Measurements from ENCODE around the gene FBXO41. TPM values are rescaled to one million over a fixed set of nuclear protein-coding genes. Genes with fewer than 3 reads are reported as not detected.

FBXO41 gene
- total and polyA plus RNA-seq, 9 of the 15 experiments (the other 6 are each of a cell fraction or from before 2014, with no cell fraction given) = 0.21 to 8.2 (median 3.5) TPM

DNA sequence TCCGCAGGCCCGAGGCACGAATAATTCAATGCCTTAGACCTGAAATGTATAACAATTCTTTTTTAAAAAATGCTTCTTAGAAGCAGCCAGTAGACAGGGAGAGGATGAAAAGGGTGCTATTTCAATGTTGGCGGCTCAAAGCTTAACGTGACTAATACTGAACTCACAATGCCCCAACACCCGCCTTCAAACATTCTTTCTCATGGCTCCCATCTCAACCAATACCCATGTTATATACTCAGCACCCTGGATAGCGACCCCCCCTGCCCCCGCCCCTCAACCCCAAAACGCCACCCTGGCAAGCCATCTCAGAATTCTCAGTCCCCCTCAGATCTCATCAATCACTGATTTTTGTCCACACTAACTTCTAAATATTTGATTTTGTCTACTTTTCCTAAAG is 4.4 kb downstream of the FBXO41 start (continued):
- no peak for TF ChIP-seq ZBTB17 (CRISPR knock-in tag; IDR thresholded peaks at IDR 0.05)
- TF ChIP-seq, protein P1, sequence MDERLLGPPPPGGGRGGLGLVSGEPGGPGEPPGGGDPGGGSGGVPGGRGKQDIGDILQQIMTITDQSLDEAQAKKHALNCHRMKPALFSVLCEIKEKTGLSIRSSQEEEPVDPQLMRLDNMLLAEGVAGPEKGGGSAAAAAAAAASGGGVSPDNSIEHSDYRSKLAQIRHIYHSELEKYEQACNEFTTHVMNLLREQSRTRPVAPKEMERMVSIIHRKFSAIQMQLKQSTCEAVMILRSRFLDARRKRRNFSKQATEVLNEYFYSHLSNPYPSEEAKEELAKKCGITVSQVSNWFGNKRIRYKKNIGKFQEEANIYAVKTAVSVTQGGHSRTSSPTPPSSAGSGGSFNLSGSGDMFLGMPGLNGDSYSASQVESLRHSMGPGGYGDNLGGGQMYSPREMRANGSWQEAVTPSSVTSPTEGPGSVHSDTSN (CRISPR knock-in tag; IDR thresholded peaks at IDR 0.05; ENCODE audit: low read depth) = no peak
- TF ChIP-seq, protein P1 (tag; conservative IDR thresholded peaks at IDR 0.05; ENCODE audit: low read depth) = no peak
- TF ChIP-seq MIER1 (IDR thresholded peaks at IDR 0.05; ENCODE audit: low read depth) = 0 out of 2 replicates have a peak, but pooled peaks have one; percentile 21

DNA sequence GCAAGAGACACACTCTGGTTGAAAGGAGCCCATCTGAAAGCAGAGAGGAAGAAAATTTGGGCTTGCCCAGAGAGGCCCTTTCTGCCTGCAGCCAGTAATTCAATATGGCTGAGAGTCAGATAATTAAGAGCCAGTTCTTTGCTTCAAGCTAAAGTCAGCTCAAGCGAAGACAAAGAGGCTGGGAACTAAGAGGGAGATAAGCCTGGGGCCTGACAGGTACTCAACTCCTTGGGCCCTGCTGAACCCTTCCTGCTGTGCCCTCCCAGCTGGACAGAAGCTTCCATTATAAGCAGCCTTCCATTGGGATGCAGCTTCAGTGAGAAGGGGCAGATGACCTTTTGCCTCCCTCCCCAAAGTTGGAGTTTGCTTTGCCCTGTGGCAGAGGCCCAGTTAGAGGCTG is 12.0 kb downstream of the FBXO41 start:
- in situ Hi-C loops (cut with MboI) = no loop called here
- H3K9ac ChIP-seq (ENCODE audit: insufficient read depth in 1 of 2, low read depth in 2 of 2, low read length in 2 of 2) = no peak overlapping the region
- no TSS peak for BruUV-seq (replicated peaks)
- H3K27ac ChIP-seq (ENCODE audit: extremely low read depth, low read depth, low read length) = no peak overlapping the region
- intact Hi-C loops (cut with micrococcal nuclease) = no loop called here
- 43% methylated on average over 1 of the region's 1 CpG for WGBS (ENCODE audit: insufficient coverage, low coverage, missing lambda C conversion rate)
- H3K9me1 ChIP-seq (ENCODE audit: control insufficient read depth, insufficient read depth, low read length) = no peaks in the 10 kb centered on the region
- no peaks in the 10 kb centered on the region for H3K9me3 ChIP-seq (replicated peaks; ENCODE audit: control insufficient read depth, insufficient read depth, low read depth, low read length)
- H3K4me3 ChIP-seq = no peak overlapping the region
- DNase-seq (ENCODE audit: extremely low read depth in 1 of 4, low spot score in 3 of 4) = no peak
- H2AFZ ChIP-seq (ENCODE audit: low read depth, low read length) = no peak overlapping the region
- H3K4me2 ChIP-seq (ENCODE audit: insufficient read depth, low read length) = no peak overlapping the region
- no peak for ATAC-seq
- 0 out of 5 replicates have a peak, but pooled peaks cover 0 to 9% of the 10 kb centered on the region in 2 experiments for H3K27me3 ChIP-seq (ENCODE audit: control insufficient read depth in 2 of 2, insufficient read depth in 2 of 2, low read length in 2 of 2)
- H4K20me1 ChIP-seq (replicated peaks; ENCODE audit: control insufficient read depth, insufficient read depth, low read length) = 0 out of 2 replicates have a peak, but pooled peaks cover 2% of the 10 kb centered on the region
- no peaks in the 10 kb centered on the region for H3K79me2 ChIP-seq (ENCODE audit: control insufficient read depth, insufficient read depth, low read length)
- ChIA-PET POLR2A (interaction anchor here (0.6 to 1.1 kb wide), 2 partner anchors 12 to 58 kb away, joined by 3 to 6 read pairs; no protein-coding TSS in a partner anchor), CTCF (ENCODE audit: low intra/inter-chr PET ratio) (no interaction called here)
- no peaks in the 10 kb centered on the region for H3K4me1 ChIP-seq (replicated peaks in 1 of 2; ENCODE audit: control insufficient read depth in 2 of 2, insufficient read depth in 2 of 2, low read length in 2 of 2)
- no peak for FAIRE-seq
- 0 out of 3 replicates have a peak, but pooled peaks cover 3% of the 10 kb centered on the region for H3K36me3 ChIP-seq (ENCODE audit: control insufficient read depth, insufficient read depth, low read length)
- TF ChIP-seq, protein P2, sequence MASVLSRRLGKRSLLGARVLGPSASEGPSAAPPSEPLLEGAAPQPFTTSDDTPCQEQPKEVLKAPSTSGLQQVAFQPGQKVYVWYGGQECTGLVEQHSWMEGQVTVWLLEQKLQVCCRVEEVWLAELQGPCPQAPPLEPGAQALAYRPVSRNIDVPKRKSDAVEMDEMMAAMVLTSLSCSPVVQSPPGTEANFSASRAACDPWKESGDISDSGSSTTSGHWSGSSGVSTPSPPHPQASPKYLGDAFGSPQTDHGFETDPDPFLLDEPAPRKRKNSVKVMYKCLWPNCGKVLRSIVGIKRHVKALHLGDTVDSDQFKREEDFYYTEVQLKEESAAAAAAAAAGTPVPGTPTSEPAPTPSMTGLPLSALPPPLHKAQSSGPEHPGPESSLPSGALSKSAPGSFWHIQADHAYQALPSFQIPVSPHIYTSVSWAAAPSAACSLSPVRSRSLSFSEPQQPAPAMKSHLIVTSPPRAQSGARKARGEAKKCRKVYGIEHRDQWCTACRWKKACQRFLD (CRISPR knock-in tag; IDR thresholded peaks at IDR 0.05) = no peak
- no peak for TF ChIP-seq ILF3 (IDR thresholded peaks at IDR 0.05; ENCODE audit: borderline replicate concordance)
- no peak for TF ChIP-seq SMC3 (conservative IDR thresholded peaks at IDR 0.05; ENCODE audit: insufficient read depth, low read depth, low read length)
- TF ChIP-seq KLF1 (tag; IDR thresholded peaks at IDR 0.05) = no peak
- TF ChIP-seq, protein P3, sequence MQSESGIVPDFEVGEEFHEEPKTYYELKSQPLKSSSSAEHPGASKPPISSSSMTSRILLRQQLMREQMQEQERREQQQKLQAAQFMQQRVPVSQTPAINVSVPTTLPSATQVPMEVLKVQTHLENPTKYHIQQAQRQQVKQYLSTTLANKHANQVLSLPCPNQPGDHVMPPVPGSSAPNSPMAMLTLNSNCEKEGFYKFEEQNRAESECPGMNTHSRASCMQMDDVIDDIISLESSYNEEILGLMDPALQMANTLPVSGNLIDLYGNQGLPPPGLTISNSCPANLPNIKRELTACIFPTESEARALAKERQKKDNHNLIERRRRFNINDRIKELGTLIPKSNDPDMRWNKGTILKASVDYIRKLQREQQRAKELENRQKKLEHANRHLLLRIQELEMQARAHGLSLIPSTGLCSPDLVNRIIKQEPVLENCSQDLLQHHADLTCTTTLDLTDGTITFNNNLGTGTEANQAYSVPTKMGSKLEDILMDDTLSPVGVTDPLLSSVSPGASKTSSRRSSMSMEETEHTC (IDR thresholded peaks at IDR 0.05) = no peak
- no peak for TF ChIP-seq ZNF3 (CRISPR knock-in tag; IDR thresholded peaks at IDR 0.05)
- TF ChIP-seq ZNF707 (CRISPR knock-in tag; conservative IDR thresholded peaks at IDR 0.05) = no peak
- no peak for TF ChIP-seq KAT8 (IDR thresholded peaks at IDR 0.05; ENCODE audit: low read depth)
- TF ChIP-seq, protein P4, sequence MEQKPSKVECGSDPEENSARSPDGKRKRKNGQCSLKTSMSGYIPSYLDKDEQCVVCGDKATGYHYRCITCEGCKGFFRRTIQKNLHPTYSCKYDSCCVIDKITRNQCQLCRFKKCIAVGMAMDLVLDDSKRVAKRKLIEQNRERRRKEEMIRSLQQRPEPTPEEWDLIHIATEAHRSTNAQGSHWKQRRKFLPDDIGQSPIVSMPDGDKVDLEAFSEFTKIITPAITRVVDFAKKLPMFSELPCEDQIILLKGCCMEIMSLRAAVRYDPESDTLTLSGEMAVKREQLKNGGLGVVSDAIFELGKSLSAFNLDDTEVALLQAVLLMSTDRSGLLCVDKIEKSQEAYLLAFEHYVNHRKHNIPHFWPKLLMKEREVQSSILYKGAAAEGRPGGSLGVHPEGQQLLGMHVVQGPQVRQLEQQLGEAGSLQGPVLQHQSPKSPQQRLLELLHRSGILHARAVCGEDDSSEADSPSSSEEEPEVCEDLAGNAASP (IDR thresholded peaks at IDR 0.05) = no peak
- TF ChIP-seq FOXJ3 (CRISPR knock-in tag; IDR thresholded peaks at IDR 0.05) = no peak
- TF ChIP-seq SMAD3 (CRISPR knock-in tag; conservative IDR thresholded peaks at IDR 0.05) = no peak
